ENCODE results near the gene SARNP. TPM values are rescaled to one million over a fixed set of nuclear protein-coding genes. Genes with fewer than 3 reads are reported as not detected.

SARNP gene
- total RNA-seq, 1 donor from 2014 or later: 68.7 TPM

- TF ChIP-seq CTCF (IDR thresholded peaks at IDR 0.05; ENCODE audit: insufficient read depth, low read length, severe bottlenecking): no peak
- H3K27me3 ChIP-seq (ENCODE audit: control insufficient read depth, insufficient read depth, low read length): no peaks in the 10 kb centered on the region
- H3K36me3 ChIP-seq (ENCODE audit: control insufficient read depth, insufficient read depth, low read length): no peaks in the 10 kb centered on the region
- no peak for FAIRE-seq
- no peak overlapping the region for H3K4me3 ChIP-seq (ENCODE audit: low read depth, low read length)
- no peak for DNase-seq (ENCODE audit: low read depth)
Observed at GRCh38 chr12:55733021-55733555, 84.4 kb downstream of the SARNP start.

GRCh38 chr12:55732288-55732687, 85.2 kb downstream of the SARNP start:
- Histone ChIP-seq H3K27me3 (ENCODE audit: control insufficient read depth, insufficient read depth, low read length) (no peaks in the 10 kb centered on the region), H3K4me3 (ENCODE audit: low read depth, low read length) (no peak overlapping the region), H3K36me3 (ENCODE audit: control insufficient read depth, insufficient read depth, low read length) (peaks cover under 1% of the 10 kb centered on the region)
- DNase-seq (ENCODE audit: low read depth) (no peak), FAIRE-seq (no peak)
- TF ChIP-seq CTCF (IDR thresholded peaks at IDR 0.05; ENCODE audit: insufficient read depth, low read length, severe bottlenecking): no peak

GRCh38 chr12:55729819-55730818, 87.4 kb downstream of the SARNP start:
- no peak for DNase-seq (ENCODE audit: low read depth)
- Histone ChIP-seq H3K36me3 (ENCODE audit: control insufficient read depth, insufficient read depth, low read length) (peaks cover 14% of the 10 kb centered on the region), H3K27me3 (ENCODE audit: control insufficient read depth, insufficient read depth, low read length) (no peaks in the 10 kb centered on the region), H3K4me3 (ENCODE audit: low read depth, low read length) (peak overlapping the region; percentile 85)
- FAIRE-seq: no peak
- no peak for TF ChIP-seq CTCF (IDR thresholded peaks at IDR 0.05; ENCODE audit: insufficient read depth, low read length, severe bottlenecking)

GRCh38 chr12:55728939-55729818, 88.3 kb downstream of the SARNP start, which contains the start of gene CD63:
Gene CD63 (minus strand): TSS chr12:55729009. CDS start chr12:55728341, 668 bp downstream.
- no peaks in the 10 kb centered on the region for H3K27me3 ChIP-seq (ENCODE audit: control insufficient read depth, insufficient read depth, low read length)
- FAIRE-seq: no peak
- peak within 1 kb of the TSS; percentile 85 for H3K4me3 ChIP-seq (ENCODE audit: low read depth, low read length)
- no peak for TF ChIP-seq CTCF (IDR thresholded peaks at IDR 0.05; ENCODE audit: insufficient read depth, low read length, severe bottlenecking)
- H3K36me3 ChIP-seq (ENCODE audit: control insufficient read depth, insufficient read depth, low read length): peaks cover 20% of the 10 kb centered on the region
- peak; percentile 90 for DNase-seq (ENCODE audit: low read depth)

- peak overlapping the region; percentile 85 for H3K4me3 ChIP-seq (ENCODE audit: low read depth, low read length)
- TF ChIP-seq CTCF (IDR thresholded peaks at IDR 0.05; ENCODE audit: insufficient read depth, low read length, severe bottlenecking): no peak
- H3K27me3 ChIP-seq (ENCODE audit: control insufficient read depth, insufficient read depth, low read length): no peaks in the 10 kb centered on the region
- FAIRE-seq (no peak), DNase-seq (ENCODE audit: low read depth) (no peak)
- H3K36me3 ChIP-seq (ENCODE audit: control insufficient read depth, insufficient read depth, low read length): peaks cover 26% of the 10 kb centered on the region
Observed at GRCh38 chr12:55728186-55728938, 89.2 kb downstream of the SARNP start.
